ENCODE data around the gene UCKL1.
"Not testable (repeated sequence)": the region's sequence is repeated elsewhere in the genome, so short reads cannot be mapped to it uniquely, and the experiment has no call there.

GRCh38 chr20:63976511-63976910, 20.3 kb upstream of the UCKL1 start:
- TF ChIP-seq POLR2A (IDR thresholded peaks at IDR 0.05; ENCODE audit: low read depth); CTCF (IDR thresholded peaks at IDR 0.05); EP300 (IDR thresholded peaks at IDR 0.05): not testable (repeated sequence)
